DMS79 (cell line): ENCODE measurements around the gene PTBP3.
"Not testable (repeated sequence)": the region's sequence is repeated elsewhere in the genome, so short reads cannot be mapped to it uniquely, and the experiment has no call there.

Source experiments
- DNase-seq: peaks from one replicate; lab custom pipeline; 2025; lab: John Stamatoyannopoulos, UW

PTBP3 gene

GRCh38 chr9:112268413-112268812 lies 65.0 kb downstream of the PTBP3 start:
- DNase-seq: no peak

- not testable (repeated sequence) for DNase-seq
Measured at GRCh38 chr9:112267086-112267485, 66.3 kb downstream of the PTBP3 start.

GRCh38 chr9:112265391-112265790 lies 68.0 kb downstream of the PTBP3 start:
- no peak for DNase-seq

GRCh38 chr9:112262577-112262976 lies 70.8 kb downstream of the PTBP3 start:
- DNase-seq: no peak

GRCh38 chr9:112261133-112261532 lies 72.3 kb downstream of the PTBP3 start:
- DNase-seq: no peak

- no peak for DNase-seq
Measured at GRCh38 chr9:112258106-112258505, 75.3 kb downstream of the PTBP3 start.

GRCh38 chr9:112252194-112252593 lies 81.2 kb downstream of the PTBP3 start:
- no peak for DNase-seq

GRCh38 chr9:112249277-112249676 lies 84.1 kb downstream of the PTBP3 start:
- no peak for DNase-seq

GRCh38 chr9:112248722-112249121 lies 84.7 kb downstream of the PTBP3 start:
- DNase-seq: no peak

GRCh38 chr9:112247090-112247489 lies 86.3 kb downstream of the PTBP3 start:
- no peak for DNase-seq

GRCh38 chr9:112245126-112245525 lies 88.3 kb downstream of the PTBP3 start:
- no peak for DNase-seq

- no peak for DNase-seq
Measured at GRCh38 chr9:112242147-112242804, 91.1 kb downstream of the PTBP3 start.

- no peak for DNase-seq
Measured at GRCh38 chr9:112241491-112241890, 91.9 kb downstream of the PTBP3 start.

- DNase-seq: no peak
Measured at GRCh38 chr9:112239708-112240107, 93.7 kb downstream of the PTBP3 start.

GRCh38 chr9:112239284-112239683 lies 94.1 kb downstream of the PTBP3 start:
- no peak for DNase-seq

- DNase-seq: no peak
Measured at GRCh38 chr9:112234779-112235178, 98.6 kb downstream of the PTBP3 start.

GRCh38 chr9:112233769-112234168 lies 99.7 kb downstream of the PTBP3 start:
- DNase-seq: no peak

GRCh38 chr9:112232233-112232632 lies 101.2 kb downstream of the PTBP3 start:
- DNase-seq: no peak

GRCh38 chr9:112226091-112226490 lies 107.3 kb downstream of the PTBP3 start:
- DNase-seq: no peak

- no peak for DNase-seq
Measured at GRCh38 chr9:112224401-112225289, 108.8 kb downstream of the PTBP3 start.

GRCh38 chr9:112218908-112219307 lies 114.5 kb downstream of the PTBP3 start:
- DNase-seq: no peak

- no peak for DNase-seq
Measured at GRCh38 chr9:112212926-112213325, 120.5 kb downstream of the PTBP3 start.

GRCh38 chr9:112207451-112207850 lies 126.0 kb downstream of the PTBP3 start:
- no peak for DNase-seq
